Thyroid gland (tissue), 4 donors: ENCODE results near the gene ST6GAL2. TPM values are rescaled to one million over a fixed set of nuclear protein-coding genes. Genes with fewer than 3 reads are reported as not detected.

ENCODE experiments used
- DNase-seq, 2 donors: peaks; one replicate each; pipeline ENCODE4 v3.0.0-alpha.2; 2019
- H3K27ac ChIP-seq, 3 donors: fragments of 200-600 bp; sonication (generic); 1 replicate in 2 of 3; 2 replicates in 1 of 3; pipeline ENCODE4 v1.5.1; 2016 to 2019; ENCODE audit warnings: mild to moderate bottlenecking in 1 of 3, moderate library complexity in 1 of 3
- H3K27me3 ChIP-seq: fragments of 200-600 bp; sonication (generic); one replicate; pipeline ENCODE4 v1.5.1; 2019
- H3K36me3 ChIP-seq, 2 donors: fragments of 200-600 bp; sonication (generic); one replicate each; pipeline ENCODE4 v1.5.1; 2016 to 2019
- H3K4me1 ChIP-seq, 2 donors: fragments of 200-600 bp; sonication (generic); one replicate each; pipeline ENCODE4 v1.5.1; 2017 to 2019
- H3K4me3 ChIP-seq, 3 donors: fragments of 200-600 bp; sonication (generic); replicated peaks in 1 of 3; 1 replicate in 2 of 3; 2 replicates in 1 of 3; pipeline ENCODE4 v1.5.1; 2016; ENCODE audit warnings: mild to moderate bottlenecking in 1 of 3
- H3K9me3 ChIP-seq: fragments of 200-600 bp; sonication (generic); one replicate; pipeline ENCODE4 v1.5.1; 2017
- POLR2A ChIP-seq, 2 donors: fragments of 450-650 bp; IDR thresholded peaks; one replicate each; pipeline ENCODE4 v1.6.1; 2017; ENCODE audit warnings: antibody characterized with exemption in 2 of 2, mild to moderate bottlenecking in 2 of 2, moderate library complexity in 1 of 2
- WGBS, 2 donors: methylation state at CpG; one replicate each; pipeline ENCODE4 v1.1.5; 2017; 5-methylcytosine and 5-hydroxymethylcytosine counted together
- intact Hi-C: fragments of 100-400 bp; cut with DNase I; formaldehyde crosslinking; loops from one replicate; pipeline ENCODE4 v1.15.1; 2023
- total RNA-seq, 4 donors: library from RNA; depleted of rRNA; stranded (reverse); fragments of >200 nt; gene quantifications; one replicate each; pipeline ENCODE4 v1.2.3, GENCODE V29; 2016
- TF ChIP-seq, protein P1 (sequence below), 6 experiments: fragments of 200-600 bp in 3 of 6; fragments of 450-650 bp in 3 of 6; sonication (generic) in 3 of 6; IDR thresholded peaks; one replicate each; pipeline ENCODE4 v1.5.1; 2016 to 2019; ENCODE audit warnings: antibody characterized with exemption in 6 of 6, mild to moderate bottlenecking in 2 of 6, inconsistent platforms in 1 of 6, moderate library complexity in 1 of 6

Gene ST6GAL2
- total RNA-seq, 4 donors from 2014 or later: 17.6 to 94.5 (median 49.9) TPM

DNA sequence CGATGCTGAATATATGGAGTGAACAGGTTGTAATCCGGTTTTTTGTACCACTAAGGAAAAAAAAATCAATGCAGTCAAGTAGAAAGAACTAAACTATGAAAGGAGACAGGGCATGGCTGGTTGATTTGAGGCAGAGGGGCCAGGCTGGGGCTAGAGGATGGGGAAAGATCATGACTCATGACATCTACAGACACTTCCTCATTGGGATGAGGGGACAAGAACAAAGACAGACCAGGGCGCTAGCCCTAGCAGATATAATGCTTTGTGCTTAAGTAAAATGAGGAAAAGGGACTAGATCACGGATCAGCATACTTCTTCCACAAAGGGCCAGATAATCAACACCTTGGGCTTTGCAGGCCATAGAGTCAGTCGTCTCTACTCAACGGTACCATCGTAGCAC lies 55.8 kb downstream of the ST6GAL2 start:
- no peak overlapping the region for H3K4me3 ChIP-seq
- no peak for TF ChIP-seq POLR2A (IDR thresholded peaks at IDR 0.05)
- TF ChIP-seq, protein P1, sequence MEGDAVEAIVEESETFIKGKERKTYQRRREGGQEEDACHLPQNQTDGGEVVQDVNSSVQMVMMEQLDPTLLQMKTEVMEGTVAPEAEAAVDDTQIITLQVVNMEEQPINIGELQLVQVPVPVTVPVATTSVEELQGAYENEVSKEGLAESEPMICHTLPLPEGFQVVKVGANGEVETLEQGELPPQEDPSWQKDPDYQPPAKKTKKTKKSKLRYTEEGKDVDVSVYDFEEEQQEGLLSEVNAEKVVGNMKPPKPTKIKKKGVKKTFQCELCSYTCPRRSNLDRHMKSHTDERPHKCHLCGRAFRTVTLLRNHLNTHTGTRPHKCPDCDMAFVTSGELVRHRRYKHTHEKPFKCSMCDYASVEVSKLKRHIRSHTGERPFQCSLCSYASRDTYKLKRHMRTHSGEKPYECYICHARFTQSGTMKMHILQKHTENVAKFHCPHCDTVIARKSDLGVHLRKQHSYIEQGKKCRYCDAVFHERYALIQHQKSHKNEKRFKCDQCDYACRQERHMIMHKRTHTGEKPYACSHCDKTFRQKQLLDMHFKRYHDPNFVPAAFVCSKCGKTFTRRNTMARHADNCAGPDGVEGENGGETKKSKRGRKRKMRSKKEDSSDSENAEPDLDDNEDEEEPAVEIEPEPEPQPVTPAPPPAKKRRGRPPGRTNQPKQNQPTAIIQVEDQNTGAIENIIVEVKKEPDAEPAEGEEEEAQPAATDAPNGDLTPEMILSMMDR (IDR thresholded peaks at IDR 0.05): no peak
- H3K9me3 ChIP-seq: no peaks in the 10 kb centered on the region
- H3K4me1 ChIP-seq: no peaks in the 10 kb centered on the region
- DNase-seq: no peak
- H3K27ac ChIP-seq: no peak overlapping the region
- H3K36me3 ChIP-seq: no peaks in the 10 kb centered on the region
- H3K27me3 ChIP-seq: no peaks in the 10 kb centered on the region
- WGBS, 2 donors: 91 to 93% methylated on average over 7 of the region's 7 CpGs
- intact Hi-C loops: no loop called here

DNA sequence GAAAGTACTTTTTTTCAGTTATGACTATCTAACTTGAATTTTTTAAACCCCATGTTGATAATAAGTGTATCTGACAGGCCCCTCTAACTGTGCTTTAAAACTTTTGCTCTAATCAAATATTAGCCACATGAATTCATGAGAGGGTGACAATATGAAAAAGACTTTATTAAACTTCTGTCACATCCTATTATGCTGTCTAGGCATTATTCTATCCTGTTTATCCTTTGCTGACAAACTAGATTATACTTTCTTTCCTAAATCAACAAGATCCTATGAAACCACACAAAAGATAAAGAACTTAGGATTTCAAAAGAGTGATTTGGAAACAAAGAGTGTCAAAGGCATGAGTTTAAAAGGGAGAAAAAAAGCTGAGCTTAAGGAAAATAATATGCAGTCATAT lies 57.8 kb downstream of the ST6GAL2 start:
- intact Hi-C loops: no loop called here

DNA sequence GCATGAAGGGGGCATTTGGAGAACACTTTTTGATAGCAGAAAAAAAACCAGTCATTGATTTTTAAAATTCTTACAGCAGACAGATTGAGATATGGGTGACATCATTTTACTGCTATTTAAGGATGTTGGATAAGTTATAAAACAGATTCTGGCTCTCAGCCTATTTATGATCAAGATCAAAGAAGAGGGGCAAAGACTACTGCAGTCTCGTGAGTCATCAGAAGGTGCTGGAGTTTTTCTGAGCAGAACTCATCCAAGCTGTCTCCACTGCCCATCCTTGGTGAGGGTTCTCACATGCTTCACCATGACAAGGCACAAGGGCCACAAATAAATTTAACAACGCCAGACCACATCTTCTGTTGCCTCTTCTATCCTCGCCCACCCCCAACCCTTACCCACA lies 58.8 kb downstream of the ST6GAL2 start:
- Histone ChIP-seq H3K27me3 (no peaks in the 10 kb centered on the region), H3K36me3 (no peaks in the 10 kb centered on the region), H3K4me1 (no peaks in the 10 kb centered on the region), H3K27ac (no peak overlapping the region), H3K9me3 (no peaks in the 10 kb centered on the region), H3K4me3 (no peak overlapping the region)
- no peak for DNase-seq
- intact Hi-C loops: no loop called here
- WGBS, 2 donors: 90 to 93% methylated on average over 3 of the region's 3 CpGs
- TF ChIP-seq, protein P1 (IDR thresholded peaks at IDR 0.05): no peak

More for the DNA sequence above, 57.8 kb downstream of the ST6GAL2 start:
- Histone ChIP-seq H3K9me3 (no peaks in the 10 kb centered on the region), H3K27ac (peak overlapping the region in 1 of 3 donors; percentile 8), H3K27me3 (no peaks in the 10 kb centered on the region), H3K4me1 (no peaks in the 10 kb centered on the region), H3K36me3 (no peaks in the 10 kb centered on the region), H3K4me3 (no peak overlapping the region)
- no peak for DNase-seq
- TF ChIP-seq, protein P1 (IDR thresholded peaks at IDR 0.05): no peak
- no peak for TF ChIP-seq POLR2A (IDR thresholded peaks at IDR 0.05)

DNA sequence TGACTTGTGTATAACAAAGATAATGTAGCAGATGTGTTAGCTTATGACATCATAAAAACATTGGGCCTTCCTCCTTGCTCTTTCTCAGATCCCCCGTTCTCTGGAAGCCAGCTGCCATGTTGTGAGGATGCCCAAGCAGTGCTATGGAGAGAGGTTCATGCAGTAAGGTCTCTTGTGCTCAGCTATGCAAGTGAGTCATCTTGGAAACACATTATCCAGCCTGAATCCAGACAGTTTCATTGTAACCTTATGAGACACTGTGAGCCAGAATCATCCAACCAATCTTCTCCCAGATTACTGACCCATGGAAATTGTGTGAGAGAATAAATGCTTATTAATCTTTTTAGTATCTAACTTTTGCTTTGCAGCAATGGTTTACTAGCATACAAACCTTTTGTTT lies 60.8 kb downstream of the ST6GAL2 start:
- Histone ChIP-seq H3K27me3 (no peaks in the 10 kb centered on the region), H3K4me1 (no peaks in the 10 kb centered on the region), H3K27ac (no peak overlapping the region), H3K36me3 (no peaks in the 10 kb centered on the region), H3K4me3 (no peak overlapping the region), H3K9me3 (no peaks in the 10 kb centered on the region)
- WGBS, 2 donors: 94 to 95% methylated on average over 1 of the region's 1 CpG
- no peak for DNase-seq
- intact Hi-C loops: no loop called here
- TF ChIP-seq, protein P1 (IDR thresholded peaks at IDR 0.05): no peak
- TF ChIP-seq POLR2A (IDR thresholded peaks at IDR 0.05): no peak

DNA sequence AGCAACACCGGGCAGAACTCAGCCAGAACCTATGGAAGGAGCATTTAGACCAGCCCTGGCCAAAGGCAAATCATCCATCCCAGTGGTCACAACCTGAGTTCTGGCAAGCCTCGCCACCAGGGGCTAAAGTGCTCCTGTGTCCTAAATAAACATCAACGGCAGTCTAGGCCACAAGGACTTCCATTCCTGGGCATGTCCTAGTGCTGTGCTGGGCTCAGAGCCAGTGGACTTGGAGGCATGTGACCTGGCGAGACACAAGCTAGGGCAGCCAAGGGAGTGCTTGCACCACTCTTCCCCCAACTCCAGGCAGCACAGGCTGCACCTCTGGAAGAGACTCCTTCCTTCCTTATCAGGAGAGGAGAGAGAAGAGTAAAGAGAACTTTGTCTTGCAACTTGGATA lies 69.0 kb downstream of the ST6GAL2 start:
- TF ChIP-seq, protein P1 (IDR thresholded peaks at IDR 0.05): peak in 4 of 6 experiments; percentile 19 to 67 (median 34)
- TF ChIP-seq POLR2A (IDR thresholded peaks at IDR 0.05): peak in 1 of 2 donors; percentile 56
- WGBS, 2 donors: 40 to 57% methylated on average over 1 to 4 of the region's 4 CpGs

More for the DNA sequence above, 69.0 kb downstream of the ST6GAL2 start:
- H3K27ac ChIP-seq: peak overlapping the region; percentile 68 to 82 (median 70)
- peaks cover 18 to 21% of the 10 kb centered on the region in 2 donors for H3K4me1 ChIP-seq
- no peaks in the 10 kb centered on the region for H3K9me3 ChIP-seq
- H3K27me3 ChIP-seq: no peaks in the 10 kb centered on the region
- DNase-seq: peak; percentile 95 to 97
- intact Hi-C loops: no loop called here
- H3K36me3 ChIP-seq: no peaks in the 10 kb centered on the region
- no peak overlapping the region for H3K4me3 ChIP-seq
